HepG2 (cell line): ENCODE data around the gene RBM47. TPM values are rescaled to one million over a fixed set of nuclear protein-coding genes. Genes with fewer than 3 reads are reported as not detected.

Experiments used
- E2F5 ChIP-seq: sonication (generic); formaldehyde crosslinking; conservative IDR thresholded peaks from 2 replicates; pipeline ENCODE4 v1.4.0; 2020; ENCODE audit warnings: missing genetic modification reagents
- FOXO1 ChIP-seq: sonication (generic); formaldehyde crosslinking; IDR thresholded peaks from 2 replicates; pipeline ENCODE4 v1.4.0; 2020; ENCODE audit warnings: missing genetic modification reagents
- SALL1 ChIP-seq: sonication (generic); formaldehyde crosslinking; IDR thresholded peaks from 2 replicates; pipeline ENCODE4 v1.8.0; 2022; ENCODE audit warnings: mild to moderate bottlenecking, missing genetic modification reagents
- ZNF318 ChIP-seq: sonication (generic); formaldehyde crosslinking; IDR thresholded peaks from 2 replicates; pipeline ENCODE4 v1.4.0; 2020; ENCODE audit warnings: mild to moderate bottlenecking, missing genetic modification reagents
- ZSCAN22 ChIP-seq: sonication (generic); formaldehyde crosslinking; IDR thresholded peaks from 2 replicates; pipeline ENCODE4 v1.4.0; 2020; ENCODE audit warnings: mild to moderate bottlenecking, missing genetic modification reagents
- polyA plus RNA-seq, 8 experiments: library from polyadenylated mRNA; depleted of rRNA in 3 of 8; stranded (reverse) in 7 of 8; unstranded in 1 of 8; fragments of >200 nt; fragmentation: Illumina TruSeq in 4 of 8; extraction: Trizol in 4 of 8; gene quantifications; 2 replicates each; pipeline versions ENCODE4 v1.2.1 to v1.2.3, GENCODE V29; 2011 to 2016; ENCODE audit warnings: low read depth in 4 of 8, missing spikeins in 1 of 8, mixed read lengths in 1 of 8; ENCODE audit not compliant: insufficient read depth in 1 of 8
- total RNA-seq, 5 experiments: library from RNA; depleted of rRNA; stranded (reverse); fragments of >200 nt; fragmentation: Illumina TruSeq; extraction: Trizol; gene quantifications; 2 replicates each; pipeline ENCODE4 v1.2.3, GENCODE V29; 2016; ENCODE audit warnings: low read depth in 1 of 5

The RBM47 gene
- total and polyA plus RNA-seq, 2 of the 13 experiments (the other 11 are each of a cell fraction or from before 2014, with no cell fraction given): 1.2 to 2.5 TPM

DNA sequence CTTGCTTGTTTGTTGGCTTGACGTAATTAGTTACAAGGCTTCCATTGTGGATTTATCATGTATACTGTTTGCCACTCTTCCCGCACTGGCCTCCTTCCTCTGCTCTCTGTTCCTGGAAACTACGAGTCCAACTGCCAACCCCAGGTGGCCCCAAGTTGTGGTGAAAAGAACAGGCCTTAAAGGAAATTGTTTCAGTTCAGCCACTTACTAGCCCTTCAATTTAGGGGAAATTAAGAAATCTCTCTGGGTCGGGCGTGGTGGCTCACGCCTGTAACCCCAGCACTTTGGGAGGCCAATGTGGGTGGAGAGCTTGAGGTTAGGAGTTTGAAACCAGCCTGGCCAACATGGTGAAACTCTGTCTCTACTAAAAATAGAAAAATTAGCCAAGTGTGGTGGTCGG, 28.0 kb downstream of the RBM47 start (continued):
- TF ChIP-seq ZNF318 (CRISPR knock-in tag): no peak
- no peak for TF ChIP-seq FOXO1
- no peak for TF ChIP-seq SALL1 (CRISPR knock-in tag)
- no peak for TF ChIP-seq E2F5 (CRISPR knock-in tag)
- TF ChIP-seq ZSCAN22 (CRISPR knock-in tag): no peak
